ENCODE measurements around the gene STRADB.

Gene STRADB

DNA sequence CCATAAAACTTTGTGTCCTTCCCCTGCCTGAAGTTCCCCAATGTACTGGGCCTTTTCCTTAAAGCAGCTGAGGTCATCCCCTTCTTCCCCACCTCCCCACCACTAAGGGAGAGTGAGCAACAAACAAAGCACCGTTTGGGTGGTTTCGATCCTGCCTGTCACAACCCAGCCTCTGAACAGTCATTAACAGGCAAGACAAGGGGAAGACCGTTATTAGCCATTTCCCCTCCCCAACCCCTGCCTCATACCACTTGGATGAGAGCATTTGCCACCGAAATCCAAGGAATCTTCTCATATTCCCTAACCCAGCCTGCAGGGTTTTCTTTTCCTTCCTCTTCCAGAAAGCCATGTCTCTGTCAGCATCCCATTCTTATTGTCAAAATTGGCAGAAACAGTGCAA is 65.6 kb downstream of the STRADB start:
- DNase-seq (ENCODE audit: low read depth), result no peak
- no peak for TF ChIP-seq CTCF (conservative IDR thresholded peaks at IDR 0.05; ENCODE audit: low read depth, low read length)
- H3K4me3 ChIP-seq (ENCODE audit: low read length), result no peak overlapping the region

- no peak for TF ChIP-seq CTCF (conservative IDR thresholded peaks at IDR 0.05; ENCODE audit: low read depth, low read length)
Measured at GRCh38 chr2:201520201-201520600, 68.7 kb downstream of the STRADB start.

DNA sequence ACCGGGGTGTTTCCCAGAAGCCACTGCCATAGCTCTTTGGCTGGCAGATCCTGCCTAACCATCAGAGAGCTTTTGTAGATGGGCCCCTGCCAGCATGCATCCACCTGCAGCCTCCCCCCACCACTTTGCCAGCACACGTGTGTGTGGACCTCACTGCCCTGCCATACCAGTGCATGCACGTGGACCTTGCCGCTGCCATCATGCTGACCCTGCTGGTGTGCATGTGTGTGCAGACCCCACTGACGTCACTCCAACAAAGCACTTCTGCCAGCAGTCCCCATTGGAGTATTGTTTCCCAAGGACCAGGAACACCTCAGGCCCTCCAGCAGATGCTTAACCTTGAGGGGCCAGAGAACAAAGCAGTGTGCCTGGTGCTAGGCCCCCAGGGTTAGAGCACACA is 71.4 kb downstream of the STRADB start:
- no peak for DNase-seq (ENCODE audit: low read depth)
- TF ChIP-seq CTCF (conservative IDR thresholded peaks at IDR 0.05; ENCODE audit: low read depth, low read length), result no peak
- no peak overlapping the region for H3K4me3 ChIP-seq (ENCODE audit: low read length)

More at GRCh38 chr2:201520201-201520600, 68.7 kb downstream of the STRADB start:
- H3K4me3 ChIP-seq (ENCODE audit: low read length), result no peak overlapping the region
- DNase-seq (ENCODE audit: low read depth), result no peak

- H3K4me3 ChIP-seq (ENCODE audit: low read length), result no peak overlapping the region
- TF ChIP-seq CTCF (conservative IDR thresholded peaks at IDR 0.05; ENCODE audit: low read depth, low read length), result no peak
- DNase-seq (ENCODE audit: low read depth), result no peak
Measured at GRCh38 chr2:201523506-201523905, 72.0 kb downstream of the STRADB start.
